Loucy (cell line): ENCODE measurements around the gene NKX2-4.

Experiments
- H2AFZ ChIP-seq: fragments of 200-600 bp; sonication (generic); 2 replicates; pipeline ENCODE4 v1.6.0; 2016; ENCODE audit warnings: antibody characterized with exemption, mild to moderate bottlenecking, low read length, moderate library complexity
- H3F3A ChIP-seq: fragments of 200-600 bp; 2 replicates; pipeline ENCODE4 v1.6.0; 2016; ENCODE audit warnings: antibody characterized with exemption, low read depth, mild to moderate bottlenecking
- H3K27me3 ChIP-seq: fragments of 200-600 bp; sonication (generic); 2 replicates; pipeline ENCODE4 v1.6.1; 2014; ENCODE audit warnings: low read length, mild to moderate bottlenecking; ENCODE audit not compliant: insufficient read depth, poor library complexity, severe bottlenecking
- H3K36me3 ChIP-seq: fragments of 200-600 bp; sonication (generic); 2 replicates; pipeline ENCODE4 v1.6.1; 2016; ENCODE audit warnings: low read length; ENCODE audit not compliant: insufficient read depth
- H3K4me1 ChIP-seq: fragments of 200-600 bp; sonication (generic); 2 replicates; pipeline ENCODE4 v1.5.1; 2014; ENCODE audit warnings: low read length, mild to moderate bottlenecking; ENCODE audit not compliant: insufficient read depth, poor library complexity, severe bottlenecking
- H3K4me2 ChIP-seq: fragments of 200-600 bp; sonication (generic); 2 replicates; pipeline ENCODE4 v1.6.0; 2014; ENCODE audit warnings: antibody characterized with exemption, low read length, low read depth, mild to moderate bottlenecking; ENCODE audit not compliant: poor library complexity, severe bottlenecking
- H3K4me3 ChIP-seq: fragments of 200-600 bp; sonication (generic); 2 replicates; pipeline ENCODE4 v1.5.1; 2014; ENCODE audit warnings: low read length, mild to moderate bottlenecking, mixed read lengths; ENCODE audit not compliant: poor library complexity, severe bottlenecking
- H3K79me2 ChIP-seq: fragments of 200-600 bp; sonication (generic); 2 replicates; pipeline ENCODE4 v1.6.1; 2014; ENCODE audit warnings: low read length; ENCODE audit not compliant: insufficient read depth
- H3K9ac ChIP-seq: fragments of 200-600 bp; sonication (generic); 2 replicates; pipeline ENCODE4 v1.6.0; 2014; ENCODE audit warnings: mild to moderate bottlenecking, low read depth, low read length, moderate library complexity; ENCODE audit not compliant: poor library complexity, severe bottlenecking
- H3K9me2 ChIP-seq: fragments of 200-600 bp; sonication (generic); replicated peaks from 2 replicates; pipeline ENCODE4 v1.6.1; 2016; ENCODE audit warnings: low read depth, low read length, mixed read lengths
- H3K9me3 ChIP-seq: fragments of 200-600 bp; sonication (generic); 2 replicates; pipeline ENCODE4 v1.6.1; 2014; ENCODE audit warnings: mild to moderate bottlenecking, antibody characterized with exemption, low read length, low read depth; ENCODE audit not compliant: insufficient read depth
- H4K20me1 ChIP-seq: fragments of 200-600 bp; sonication (generic); 2 replicates; pipeline ENCODE4 v1.6.0; 2014; ENCODE audit warnings: antibody characterized with exemption, low read length, mild to moderate bottlenecking; ENCODE audit not compliant: insufficient read depth, poor library complexity, severe bottlenecking
- CTCF ChIP-seq: fragments of 200-600 bp; sonication (generic); conservative IDR thresholded peaks from 2 replicates; pipeline ENCODE4 v1.5.1; 2014; ENCODE audit warnings: mild to moderate bottlenecking, antibody characterized with exemption, low read length
- EZH2phosphoT487 ChIP-seq: fragments of 200-600 bp; IDR thresholded peaks from 2 replicates; pipeline ENCODE4 v1.6.1; 2018; ENCODE audit warnings: antibody characterized with exemption, mild to moderate bottlenecking, moderate library complexity, borderline replicate concordance

Gene NKX2-4

GRCh38 chr20:21353236-21353635 is 44.1 kb downstream of the NKX2-4 start:
- Histone ChIP-seq H3K27me3 (no peaks in the 10 kb centered on the region), H3F3A (no peaks in the 10 kb centered on the region), H3K4me2 (no peak overlapping the region), H3K4me1 (no peaks in the 10 kb centered on the region), H3K79me2 (no peaks in the 10 kb centered on the region), H2AFZ (no peak overlapping the region), H3K9ac (no peak overlapping the region), H4K20me1 (no peaks in the 10 kb centered on the region), H3K9me3 (no peaks in the 10 kb centered on the region), H3K4me3 (no peak overlapping the region), H3K9me2 (no peaks in the 10 kb centered on the region), H3K36me3 (peaks cover 74% of the 10 kb centered on the region)
- TF ChIP-seq CTCF (no peak), EZH2phosphoT487 (no peak)

- TF ChIP-seq CTCF (no peak), EZH2phosphoT487 (no peak)
- Histone ChIP-seq H3K9ac (no peak overlapping the region), H3K79me2 (no peaks in the 10 kb centered on the region), H2AFZ (no peak overlapping the region), H3F3A (no peaks in the 10 kb centered on the region), H3K36me3 (peaks cover 74% of the 10 kb centered on the region), H3K4me3 (no peak overlapping the region), H4K20me1 (no peaks in the 10 kb centered on the region), H3K4me2 (no peak overlapping the region), H3K9me2 (no peaks in the 10 kb centered on the region), H3K9me3 (no peaks in the 10 kb centered on the region), H3K27me3 (no peaks in the 10 kb centered on the region), H3K4me1 (no peaks in the 10 kb centered on the region)
These were observed 44.6 kb downstream of the NKX2-4 start for GRCh38 chr20:21352703-21353102.
